Left ventricle myocardium inferior (tissue), 1 donor: ENCODE data around the gene PDE11A. TPM values are rescaled to one million over a fixed set of nuclear protein-coding genes. Genes with fewer than 3 reads are reported as not detected.

ENCODE experiments used
- DNase-seq: peaks from one replicate; pipeline ENCODE4 v3.0.0-alpha.2; 2020
- H3K27ac ChIP-seq: fragments of 200-600 bp; replicated peaks from 2 replicates; pipeline ENCODE4 v1.8.0; 2021
- H3K27me3 ChIP-seq: fragments of 200-600 bp; 2 replicates; pipeline ENCODE4 v1.8.0; 2021; ENCODE audit warnings: low read depth
- H3K36me3 ChIP-seq: fragments of 200-600 bp; 2 replicates; pipeline ENCODE4 v1.8.0; 2021
- H3K4me1 ChIP-seq: fragments of 200-600 bp; 2 replicates; pipeline ENCODE4 v1.8.0; 2021
- H3K4me3 ChIP-seq: fragments of 200-600 bp; 2 replicates; pipeline ENCODE4 v1.8.0; 2021; ENCODE audit warnings: mild to moderate bottlenecking, moderate library complexity
- H3K9me3 ChIP-seq: fragments of 200-600 bp; replicated peaks from 2 replicates; pipeline ENCODE4 v1.8.0; 2021
- CTCF ChIP-seq: fragments of 200-600 bp; IDR thresholded peaks from 2 replicates; pipeline ENCODE4 v1.8.0; 2021; ENCODE audit warnings: antibody characterized with exemption, mild to moderate bottlenecking, borderline replicate concordance
- intact Hi-C: fragments of 100-400 bp; cut with micrococcal nuclease; formaldehyde crosslinking; loops from one replicate; pipeline ENCODE4 v1.11.0; 2022
- total RNA-seq: library from RNA; stranded (reverse); fragmentation: NEBNext Ultra II Directional; extraction: Animal tissue kit (Norgen Biotek cat#: 25700); gene quantifications from one replicate; pipeline ENCODE4 v1.2.1, GENCODE V29; 2021
- donor health status: DM: no; HTN: yes; CAD: no; lungs with severe emphysema.

Gene PDE11A
- total RNA-seq, 1 donor from 2014 or later, result 2.5 TPM

DNA sequence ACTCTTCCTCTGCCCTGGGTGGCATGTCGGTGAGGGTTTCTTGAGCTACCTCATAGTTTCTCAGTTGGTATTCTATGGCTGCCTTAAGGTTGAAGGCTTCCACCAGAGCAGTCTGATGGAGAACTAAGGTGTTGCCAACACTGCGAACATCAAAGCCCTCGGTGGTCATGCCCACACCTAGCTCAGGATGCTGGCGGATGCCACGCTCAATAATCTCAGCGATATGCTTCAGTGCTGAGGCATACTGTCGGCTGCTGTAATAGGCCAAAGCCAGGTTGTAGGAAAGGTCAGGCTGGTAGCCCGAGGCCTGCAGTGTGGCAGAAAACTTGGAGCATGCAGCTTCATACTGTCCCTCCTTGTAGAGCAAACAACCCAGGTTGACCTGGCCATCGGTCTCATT is 454.7 kb downstream of the PDE11A start:
- no peaks in the 10 kb centered on the region for H3K27me3 ChIP-seq
- H3K4me3 ChIP-seq, result peak overlapping the region; percentile 82
- peaks cover 23% of the 10 kb centered on the region for H3K4me1 ChIP-seq
- H3K36me3 ChIP-seq, result no peaks in the 10 kb centered on the region
- no peaks in the 10 kb centered on the region for H3K9me3 ChIP-seq
- no peak for TF ChIP-seq CTCF
- intact Hi-C loops, result no loop called here
- H3K27ac ChIP-seq, result peak overlapping the region; percentile 95
- no peak for DNase-seq

GRCh38 chr2:177616731-177617130 is 455.8 kb downstream of the PDE11A start:
- Histone ChIP-seq H3K27me3 (no peaks in the 10 kb centered on the region), H3K4me3 (no peak overlapping the region), H3K27ac (no peak overlapping the region), H3K9me3 (no peaks in the 10 kb centered on the region), H3K36me3 (no peaks in the 10 kb centered on the region), H3K4me1 (peaks cover 18% of the 10 kb centered on the region)
- TF ChIP-seq CTCF, result no peak
- intact Hi-C loops, result no loop called here
- DNase-seq, result no peak

GRCh38 chr2:177616066-177616465 is 456.5 kb downstream of the PDE11A start:
- no peak overlapping the region for H3K27ac ChIP-seq
- TF ChIP-seq CTCF, result no peak
- H3K27me3 ChIP-seq, result no peaks in the 10 kb centered on the region
- no peaks in the 10 kb centered on the region for H3K9me3 ChIP-seq
- intact Hi-C loops, result no loop called here
- no peak overlapping the region for H3K4me3 ChIP-seq
- no peak for DNase-seq
- H3K4me1 ChIP-seq, result peaks cover 18% of the 10 kb centered on the region
- H3K36me3 ChIP-seq, result no peaks in the 10 kb centered on the region

DNA sequence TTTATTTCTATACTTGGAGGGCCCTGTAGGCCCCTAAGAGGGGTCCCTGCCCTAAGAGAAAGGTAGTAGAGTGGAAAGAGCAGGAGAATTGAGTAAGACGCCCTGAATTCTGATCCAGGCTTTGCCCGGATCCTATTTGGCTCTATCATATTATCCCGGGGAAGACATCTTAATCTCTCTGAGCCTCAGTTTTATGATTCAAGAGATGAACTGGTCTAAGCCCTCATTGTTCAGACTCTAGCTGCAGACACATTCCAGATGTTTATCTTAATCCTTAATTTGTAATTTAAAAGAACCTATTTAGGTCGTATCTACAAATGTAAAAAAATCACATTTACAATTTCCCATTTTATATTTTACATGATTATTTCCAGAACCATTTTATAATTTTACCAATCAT is 459.9 kb downstream of the PDE11A start:
- DNase-seq, result no peak
- no peaks in the 10 kb centered on the region for H3K9me3 ChIP-seq
- H3K4me1 ChIP-seq, result no peaks in the 10 kb centered on the region
- no peak overlapping the region for H3K4me3 ChIP-seq
- no peaks in the 10 kb centered on the region for H3K36me3 ChIP-seq
- intact Hi-C loops, result no loop called here
- no peak overlapping the region for H3K27ac ChIP-seq
- no peak for TF ChIP-seq CTCF
- H3K27me3 ChIP-seq, result no peaks in the 10 kb centered on the region

GRCh38 chr2:177611310-177611886 is 461.2 kb downstream of the PDE11A start:
- Histone ChIP-seq H3K9me3 (no peaks in the 10 kb centered on the region), H3K4me1 (no peaks in the 10 kb centered on the region), H3K27me3 (no peaks in the 10 kb centered on the region), H3K36me3 (no peaks in the 10 kb centered on the region), H3K27ac (no peak overlapping the region), H3K4me3 (no peak overlapping the region)
- intact Hi-C loops, result no loop called here
- TF ChIP-seq CTCF, result no peak
- DNase-seq, result no peak
